Measurements from ENCODE around the gene TEX264. TPM values are rescaled to one million over a fixed set of nuclear protein-coding genes. Genes with fewer than 3 reads are reported as not detected.

Gene TEX264
- polyA plus RNA-seq, 3 donors, result 58.3 to 108 (median 80.8) TPM

- Histone ChIP-seq H3K4me3 (replicated peaks in 1 of 3; ENCODE audit: low read depth in 2 of 3, low read length in 3 of 3) (no peak overlapping the region), H3K9me3 (replicated peaks in 1 of 2; ENCODE audit: control insufficient read depth in 1 of 2, insufficient read depth in 1 of 2, low read length in 2 of 2) (no peaks in the 10 kb centered on the region), H3K4me1 (ENCODE audit: control insufficient read depth in 1 of 2, insufficient read depth in 2 of 2, low read length in 2 of 2) (peaks cover 0 to under 1% of the 10 kb centered on the region in 2 donors), H3K79me2 (ENCODE audit: insufficient read depth, low read length) (no peaks in the 10 kb centered on the region), H3K27ac (ENCODE audit: low read depth in 1 of 2, low read length in 2 of 2) (no peak overlapping the region), H2AFZ (ENCODE audit: insufficient read depth, low read depth, low read length, poor library complexity, severe bottlenecking) (no peak overlapping the region), H3K4me2 (replicated peaks; ENCODE audit: extremely low read depth, low read length, poor library complexity, severe bottlenecking) (no peak overlapping the region), H3K27me3 (ENCODE audit: control insufficient read depth in 2 of 2, insufficient read depth in 2 of 2, low read length in 2 of 2) (no peaks in the 10 kb centered on the region), H3K9ac (ENCODE audit: insufficient read depth, low read length, poor library complexity, severe bottlenecking) (no peak overlapping the region), H4K20me1 (ENCODE audit: insufficient read depth, low read length) (no peaks in the 10 kb centered on the region), H3K36me3 (replicated peaks in 1 of 2; ENCODE audit: control insufficient read depth in 1 of 2, insufficient read depth in 2 of 2, low read length in 2 of 2) (no peaks in the 10 kb centered on the region)
- no peaks in the 10 kb centered on the region for H3K36me3 Mint-ChIP-seq
- peaks cover 6% of the 10 kb centered on the region for H3K4me1 Mint-ChIP-seq
- H3K9me3 Mint-ChIP-seq, result no peaks in the 10 kb centered on the region
- H3K4me3 Mint-ChIP-seq, result no peak overlapping the region
- intact Hi-C loops (cut with micrococcal nuclease), result loop anchor here (5.0 kb wide), 2 partner anchors 81 to 86 kb away; no protein-coding TSS in a partner anchor
- TF ChIP-seq, protein P1, sequence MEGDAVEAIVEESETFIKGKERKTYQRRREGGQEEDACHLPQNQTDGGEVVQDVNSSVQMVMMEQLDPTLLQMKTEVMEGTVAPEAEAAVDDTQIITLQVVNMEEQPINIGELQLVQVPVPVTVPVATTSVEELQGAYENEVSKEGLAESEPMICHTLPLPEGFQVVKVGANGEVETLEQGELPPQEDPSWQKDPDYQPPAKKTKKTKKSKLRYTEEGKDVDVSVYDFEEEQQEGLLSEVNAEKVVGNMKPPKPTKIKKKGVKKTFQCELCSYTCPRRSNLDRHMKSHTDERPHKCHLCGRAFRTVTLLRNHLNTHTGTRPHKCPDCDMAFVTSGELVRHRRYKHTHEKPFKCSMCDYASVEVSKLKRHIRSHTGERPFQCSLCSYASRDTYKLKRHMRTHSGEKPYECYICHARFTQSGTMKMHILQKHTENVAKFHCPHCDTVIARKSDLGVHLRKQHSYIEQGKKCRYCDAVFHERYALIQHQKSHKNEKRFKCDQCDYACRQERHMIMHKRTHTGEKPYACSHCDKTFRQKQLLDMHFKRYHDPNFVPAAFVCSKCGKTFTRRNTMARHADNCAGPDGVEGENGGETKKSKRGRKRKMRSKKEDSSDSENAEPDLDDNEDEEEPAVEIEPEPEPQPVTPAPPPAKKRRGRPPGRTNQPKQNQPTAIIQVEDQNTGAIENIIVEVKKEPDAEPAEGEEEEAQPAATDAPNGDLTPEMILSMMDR (IDR thresholded peaks at IDR 0.05), result no peak
- WGBS (ENCODE audit: insufficient coverage), result 96% methylated on average over 7 of the region's 8 CpGs
- peaks cover 1 to 5% (median 1%) of the 10 kb centered on the region in 3 donors for H3K27me3 Mint-ChIP-seq (ENCODE audit: low read depth in 3 of 3)
- no peak overlapping the region for H3K27ac Mint-ChIP-seq
- no peak for DNase-seq
Measured at GRCh38 chr3:51715977-51716294, 44.9 kb downstream of the TEX264 start.

DNA sequence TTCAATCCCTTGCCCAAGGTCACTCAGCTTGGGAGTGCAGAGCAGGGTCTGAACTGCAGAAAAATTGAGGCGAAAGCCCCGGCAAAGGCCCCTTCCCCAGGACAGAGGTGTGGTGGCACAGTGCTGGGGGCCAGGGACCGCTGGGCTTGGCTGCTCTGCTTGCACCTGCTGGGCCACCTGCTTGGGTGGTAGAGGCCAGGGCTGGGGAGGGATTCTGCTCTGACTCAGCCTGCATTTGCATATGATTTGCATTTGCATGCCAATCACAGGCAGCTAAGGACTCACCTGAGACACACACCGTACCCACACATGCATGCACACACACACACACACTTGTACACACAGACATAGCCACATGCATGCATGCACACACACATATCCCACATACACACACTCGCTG, 45.8 kb downstream of the TEX264 start:
- Histone ChIP-seq H3K4me2 (replicated peaks; ENCODE audit: extremely low read depth, low read length, poor library complexity, severe bottlenecking) (no peak overlapping the region), H3K27me3 (ENCODE audit: control insufficient read depth in 2 of 2, insufficient read depth in 2 of 2, low read length in 2 of 2) (no peaks in the 10 kb centered on the region), H2AFZ (ENCODE audit: insufficient read depth, low read depth, low read length, poor library complexity, severe bottlenecking) (no peak overlapping the region), H3K27ac (ENCODE audit: low read depth in 1 of 2, low read length in 2 of 2) (no peak overlapping the region), H3K36me3 (replicated peaks in 1 of 2; ENCODE audit: control insufficient read depth in 1 of 2, insufficient read depth in 2 of 2, low read length in 2 of 2) (no peaks in the 10 kb centered on the region), H4K20me1 (ENCODE audit: insufficient read depth, low read length) (no peaks in the 10 kb centered on the region), H3K4me1 (ENCODE audit: control insufficient read depth in 1 of 2, insufficient read depth in 2 of 2, low read length in 2 of 2) (peaks cover 0 to 7% of the 10 kb centered on the region in 2 donors), H3K9me3 (replicated peaks in 1 of 2; ENCODE audit: control insufficient read depth in 1 of 2, insufficient read depth in 1 of 2, low read length in 2 of 2) (no peaks in the 10 kb centered on the region), H3K9ac (ENCODE audit: insufficient read depth, low read length, poor library complexity, severe bottlenecking) (no peak overlapping the region), H3K79me2 (ENCODE audit: insufficient read depth, low read length) (no peaks in the 10 kb centered on the region), H3K4me3 (replicated peaks in 1 of 3; ENCODE audit: low read depth in 2 of 3, low read length in 3 of 3) (no peak overlapping the region)
- intact Hi-C loops (cut with micrococcal nuclease), result loop anchor here (5.0 kb wide), 2 partner anchors 80 to 85 kb away; no protein-coding TSS in a partner anchor
- no peaks in the 10 kb centered on the region for H3K36me3 Mint-ChIP-seq
- 95% methylated on average over 5 of the region's 5 CpGs for WGBS (ENCODE audit: insufficient coverage)
- TF ChIP-seq, protein P1 (IDR thresholded peaks at IDR 0.05), result no peak
- peaks cover 0 to 6% (median 2%) of the 10 kb centered on the region in 3 donors for H3K27me3 Mint-ChIP-seq (ENCODE audit: low read depth in 3 of 3)
- no peak overlapping the region for H3K4me3 Mint-ChIP-seq
- no peak for DNase-seq
- no peaks in the 10 kb centered on the region for H3K9me3 Mint-ChIP-seq
- H3K27ac Mint-ChIP-seq, result peak overlapping the region in 1 of 7 donors; percentile 46
- peaks cover 10% of the 10 kb centered on the region for H3K4me1 Mint-ChIP-seq
